Cardiac septum (tissue), 1 donor: ENCODE measurements around the gene USP9Y. TPM values are rescaled to one million over a fixed set of nuclear protein-coding genes. Genes with fewer than 3 reads are reported as not detected.

Experiments used
- total RNA-seq: library from RNA; stranded (reverse); fragmentation: NEBNext Ultra II Directional; extraction: Animal tissue kit (Norgen Biotek cat#: 25700); gene quantifications from one replicate; pipeline ENCODE4 v1.2.1, GENCODE V29; 2021
- donor health status: DM: no; HTN: no; CAD: no.

Gene USP9Y
- total RNA-seq, 1 donor from 2014 or later, result not detected

Other genes with a start within 250 kb of the USP9Y start
- gene DDX3Y, start 203.6 kb downstream of the USP9Y start, total RNA-seq, result not detected